Measurements from ENCODE around the gene MXD1. TPM values are rescaled to one million over a fixed set of nuclear protein-coding genes. Genes with fewer than 3 reads are reported as not detected.
A peak's percentile ranks its signal among the peaks of the same experiment; 100 is the strongest.

Gene MXD1
- total and polyA plus RNA-seq, 9 of the 15 experiments (the other 6 are each of a cell fraction or from before 2014, with no cell fraction given), result 6.7 to 35.9 (median 11.0) TPM

DNA sequence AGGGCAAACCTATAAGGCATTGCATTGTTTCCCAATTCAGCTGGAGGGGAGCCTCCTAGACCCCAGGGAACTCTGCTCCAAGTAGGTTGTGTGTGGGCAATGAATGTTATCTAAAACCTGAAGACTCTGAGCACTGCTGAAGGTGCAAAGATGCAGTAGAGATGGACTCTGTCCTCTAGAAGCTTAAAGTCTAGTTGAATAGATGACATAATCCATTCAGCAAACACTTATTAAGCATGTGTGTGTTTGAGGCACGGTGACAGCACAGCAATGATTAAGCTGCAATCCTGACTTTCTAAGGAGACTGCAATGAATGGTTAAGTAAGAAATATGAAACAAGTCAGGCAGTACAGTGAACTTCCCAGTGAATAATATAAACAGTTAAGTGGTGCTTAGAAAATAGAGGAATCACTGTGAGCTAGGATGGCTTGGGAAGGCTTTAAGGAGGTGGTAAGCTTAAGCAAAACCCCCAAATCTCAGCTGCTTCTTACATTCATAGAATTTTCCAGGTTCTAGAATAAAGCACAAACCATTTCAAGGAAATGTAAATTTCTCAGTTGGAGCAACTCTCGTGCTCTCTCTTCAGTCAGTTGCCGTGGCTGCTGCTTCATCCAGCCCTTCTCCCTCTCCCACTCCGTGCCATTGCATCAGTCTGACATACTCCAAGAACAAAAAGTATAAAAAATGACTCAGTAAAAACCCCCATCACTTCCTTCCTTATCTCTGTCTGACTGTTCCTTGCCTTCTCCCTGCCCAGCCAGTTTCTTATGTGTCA is 19.1 kb downstream of the MXD1 start (continued):
- TF ChIP-seq, protein P1, sequence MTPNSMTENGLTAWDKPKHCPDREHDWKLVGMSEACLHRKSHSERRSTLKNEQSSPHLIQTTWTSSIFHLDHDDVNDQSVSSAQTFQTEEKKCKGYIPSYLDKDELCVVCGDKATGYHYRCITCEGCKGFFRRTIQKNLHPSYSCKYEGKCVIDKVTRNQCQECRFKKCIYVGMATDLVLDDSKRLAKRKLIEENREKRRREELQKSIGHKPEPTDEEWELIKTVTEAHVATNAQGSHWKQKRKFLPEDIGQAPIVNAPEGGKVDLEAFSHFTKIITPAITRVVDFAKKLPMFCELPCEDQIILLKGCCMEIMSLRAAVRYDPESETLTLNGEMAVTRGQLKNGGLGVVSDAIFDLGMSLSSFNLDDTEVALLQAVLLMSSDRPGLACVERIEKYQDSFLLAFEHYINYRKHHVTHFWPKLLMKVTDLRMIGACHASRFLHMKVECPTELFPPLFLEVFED (CRISPR knock-in tag; conservative IDR thresholded peaks at IDR 0.05), result no peak
- no peak for TF ChIP-seq TEAD2 (tag; IDR thresholded peaks at IDR 0.05)
- no peak for TF ChIP-seq POLR2B (IDR thresholded peaks at IDR 0.05; ENCODE audit: low read depth, partially characterized antibody)
- peak; percentile 69 for TF ChIP-seq BRD9 (IDR thresholded peaks at IDR 0.05; ENCODE audit: low read depth, partially characterized antibody)
- no peak for TF ChIP-seq SRSF3 (IDR thresholded peaks at IDR 0.05; ENCODE audit: insufficient read depth, low read length)
- no peak for TF ChIP-seq MIER1 (IDR thresholded peaks at IDR 0.05; ENCODE audit: low read depth)
- TF ChIP-seq, protein P2, sequence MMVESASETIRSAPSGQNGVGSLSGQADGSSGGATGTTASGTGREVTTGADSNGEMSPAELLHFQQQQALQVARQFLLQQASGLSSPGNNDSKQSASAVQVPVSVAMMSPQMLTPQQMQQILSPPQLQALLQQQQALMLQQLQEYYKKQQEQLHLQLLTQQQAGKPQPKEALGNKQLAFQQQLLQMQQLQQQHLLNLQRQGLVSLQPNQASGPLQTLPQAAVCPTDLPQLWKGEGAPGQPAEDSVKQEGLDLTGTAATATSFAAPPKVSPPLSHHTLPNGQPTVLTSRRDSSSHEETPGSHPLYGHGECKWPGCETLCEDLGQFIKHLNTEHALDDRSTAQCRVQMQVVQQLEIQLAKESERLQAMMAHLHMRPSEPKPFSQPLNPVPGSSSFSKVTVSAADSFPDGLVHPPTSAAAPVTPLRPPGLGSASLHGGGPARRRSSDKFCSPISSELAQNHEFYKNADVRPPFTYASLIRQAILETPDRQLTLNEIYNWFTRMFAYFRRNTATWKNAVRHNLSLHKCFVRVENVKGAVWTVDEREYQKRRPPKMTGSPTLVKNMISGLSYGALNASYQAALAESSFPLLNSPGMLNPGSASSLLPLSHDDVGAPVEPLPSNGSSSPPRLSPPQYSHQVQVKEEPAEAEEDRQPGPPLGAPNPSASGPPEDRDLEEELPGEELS (CRISPR knock-in tag; IDR thresholded peaks at IDR 0.05; ENCODE audit: borderline replicate concordance), result no peak
- no peak for TF ChIP-seq ZNF57 (CRISPR knock-in tag; IDR thresholded peaks at IDR 0.05)
- no peak for TF ChIP-seq HNRNPLL (IDR thresholded peaks at IDR 0.05; ENCODE audit: low read depth, low read length, poor library complexity, severe bottlenecking)
- no peak for TF ChIP-seq HES1 (IDR thresholded peaks at IDR 0.05; ENCODE audit: low read depth)
- TF ChIP-seq FOXP1 (CRISPR knock-in tag; IDR thresholded peaks at IDR 0.05), result no peak
- 0 out of 2 replicates have a peak, but pooled peaks have one; percentile 34 for TF ChIP-seq RREB1 (CRISPR knock-in tag; IDR thresholded peaks at IDR 0.05)
- TF ChIP-seq ZBTB12 (CRISPR knock-in tag; IDR thresholded peaks at IDR 0.05), result no peak
- TF ChIP-seq ZNF23 (CRISPR knock-in tag; IDR thresholded peaks at IDR 0.05), result no peak
- TF ChIP-seq ETS2 (tag; IDR thresholded peaks at IDR 0.05; ENCODE audit: borderline replicate concordance, poor library complexity, severe bottlenecking), result no peak
- peak; percentile 69 to 70; a peak in 3 of 4 replicates for TF ChIP-seq TRIM24 (IDR thresholded peaks at IDR 0.05)

Data from K562 (cell line).